K562 (cell line): ENCODE results near the gene HADHB. TPM values are rescaled to one million over a fixed set of nuclear protein-coding genes. Genes with fewer than 3 reads are reported as not detected.

Experiments used
- ATAC-seq: fragments of 200-7000 bp; cut with Tn5 transposase; 3 replicates; pipeline ENCODE4 v1.9.1; 2020; ENCODE audit warnings: moderate library complexity
- BruUV-seq: library from RNA; stranded (reverse); fragments of 400-500 nt; replicated peaks from 2 replicates; lab custom pipeline; 2021; lab: Mats Ljungman, UMichigan
- CTCF ChIA-PET: fragments of 300-600 bp; formaldehyde crosslinking; extraction: SDS; loops from one replicate; lab custom pipeline; 2021; ENCODE audit warnings: low intra/inter-chr PET ratio; lab: Yijun Ruan, JAX
- POLR2A ChIA-PET: fragments of 300-600, 350-650 bp; sonication (Branson Sonifier 250); formaldehyde crosslinking; extraction: SDS; loops from one replicate; lab custom pipeline; 2021; ENCODE audit warnings: antibody characterized with exemption, inconsistent platforms; lab: Yijun Ruan, JAX
- DNase-seq, 4 experiments: peaks; one replicate each; pipeline versions ENCODE4 v3.0.0 to v3.0.0-alpha.2; 2011 to 2018; ENCODE audit warnings: low spot score in 3 of 4, mixed read lengths in 3 of 4; ENCODE audit errors: extremely low read depth in 1 of 4
- FAIRE-seq: peaks from 2 replicates; lab custom pipeline; 2011; peaks lifted over from hg19 to GRCh38; lab: Jason Lieb, UNC
- H2AFZ ChIP-seq: 2 replicates; pipeline ENCODE4 v1.6.0; 2011; ENCODE audit warnings: low read depth, low read length, control low read depth, inconsistent platforms
- H3K27ac ChIP-seq: fragments of 200-600 bp; 3 replicates; pipeline ENCODE4 v1.8.0; 2011; ENCODE audit warnings: low read depth, mild to moderate bottlenecking, control low read depth, inconsistent platforms, low read length, moderate library complexity, mixed read lengths; ENCODE audit errors: extremely low read depth
- H3K27me3 ChIP-seq, 2 experiments: fragments of 300-600 bp in 1 of 2; 2 replicates in 1 of 2; 3 replicates in 1 of 2; pipeline versions ENCODE4 v1.6.0 to v1.8.0; 2011; ENCODE audit warnings: inconsistent platforms in 2 of 2, low read length in 2 of 2, mild to moderate bottlenecking in 1 of 2, mixed read lengths in 1 of 2, moderate library complexity in 1 of 2; ENCODE audit not compliant: control insufficient read depth in 2 of 2, insufficient read depth in 2 of 2
- H3K36me3 ChIP-seq: fragments of 300-600 bp; 3 replicates; pipeline ENCODE4 v1.8.0; 2011; ENCODE audit warnings: mild to moderate bottlenecking, low read length, inconsistent platforms; ENCODE audit not compliant: control insufficient read depth, insufficient read depth
- H3K4me1 ChIP-seq, 2 experiments: fragments of 200-600 bp in 1 of 2; replicated peaks in 1 of 2; 2 replicates in 1 of 2; 3 replicates in 1 of 2; pipeline versions ENCODE4 v1.5.1 to v1.8.0; 2011; ENCODE audit warnings: inconsistent platforms in 2 of 2, low read length in 2 of 2, mild to moderate bottlenecking in 1 of 2, mixed read lengths in 1 of 2, moderate library complexity in 1 of 2; ENCODE audit not compliant: control insufficient read depth in 2 of 2, insufficient read depth in 2 of 2
- H3K4me2 ChIP-seq: 2 replicates; pipeline ENCODE4 v1.6.1; 2011; ENCODE audit warnings: low read length, control low read depth, inconsistent platforms, mixed read lengths; ENCODE audit not compliant: insufficient read depth
- H3K4me3 ChIP-seq: fragments of 200-600 bp; sonication (generic), shearing (Covaris generic); 2 replicates; pipeline ENCODE4 v1.5.1; 2016; ENCODE audit warnings: control low read depth, inconsistent platforms
- H3K79me2 ChIP-seq: fragments of 200-600 bp; 3 replicates; pipeline ENCODE4 v1.8.0; 2011; ENCODE audit warnings: low read length, inconsistent platforms; ENCODE audit not compliant: control insufficient read depth, insufficient read depth
- H3K9ac ChIP-seq, 2 experiments: 2 replicates each; pipeline versions ENCODE4 v1.6.0 to v1.6.1; 2011; ENCODE audit warnings: low read depth in 2 of 2, low read length in 2 of 2, control low read depth in 1 of 2, inconsistent platforms in 1 of 2, mild to moderate bottlenecking in 1 of 2, mixed read lengths in 1 of 2; ENCODE audit not compliant: insufficient read depth in 1 of 2
- H3K9me1 ChIP-seq: one replicate; pipeline ENCODE4 v1.6.0; 2011; ENCODE audit warnings: inconsistent platforms, mild to moderate bottlenecking, low read length, moderate library complexity; ENCODE audit not compliant: control insufficient read depth, insufficient read depth
- H3K9me3 ChIP-seq: replicated peaks from 2 replicates; pipeline ENCODE4 v1.5.1; 2011; ENCODE audit warnings: low read depth, low read length, inconsistent platforms; ENCODE audit not compliant: control insufficient read depth, insufficient read depth
- H4K20me1 ChIP-seq: replicated peaks from 2 replicates; pipeline ENCODE4 v1.6.1; 2011; ENCODE audit warnings: low read length, inconsistent platforms, mixed read lengths; ENCODE audit not compliant: control insufficient read depth, insufficient read depth
- BCLAF1 ChIP-seq, 2 experiments: fragments of 450-650 bp in 1 of 2; IDR thresholded peaks; 2 replicates each; pipeline ENCODE4 v1.6.1; 2011 to 2017; ENCODE audit warnings: low read depth in 2 of 2, antibody characterized with exemption in 1 of 2, borderline replicate concordance in 1 of 2, low read length in 1 of 2, mild to moderate bottlenecking in 1 of 2, mixed read lengths in 1 of 2; ENCODE audit not compliant: control insufficient read depth in 1 of 2
- CHCHD3 ChIP-seq: fragments of 250-450 bp; sonication (Bioruptor Pico); IDR thresholded peaks from 2 replicates; pipeline ENCODE4 v2.1.2; 2022; ENCODE audit warnings: mild to moderate bottlenecking
- EHMT2 ChIP-seq: fragments of 450-650 bp; IDR thresholded peaks from 2 replicates; pipeline ENCODE4 v1.6.1; 2018; ENCODE audit warnings: antibody characterized with exemption
- MYBL2 ChIP-seq, 2 experiments: fragments of 450-650 bp in 1 of 2; sonication (generic) in 1 of 2; formaldehyde crosslinking in 1 of 2; IDR thresholded peaks; 2 replicates each; pipeline versions ENCODE4 v1.6.1 to v1.8.1; 2017 to 2022; ENCODE audit warnings: borderline replicate concordance in 1 of 2, inconsistent platforms in 1 of 2, low read depth in 1 of 2, mild to moderate bottlenecking in 1 of 2, missing genetic modification reagents in 1 of 2, moderate library complexity in 1 of 2
- NFE2L1 ChIP-seq: fragments of 450-650 bp; IDR thresholded peaks from 2 replicates; pipeline ENCODE4 v1.6.1; 2016; ENCODE audit warnings: missing genetic modification characterization, low read depth, mild to moderate bottlenecking, missing compliant biosample characterization, moderate library complexity, borderline replicate concordance
- NFXL1 ChIP-seq: fragments of 450-650 bp; formaldehyde crosslinking; IDR thresholded peaks from 2 replicates; pipeline ENCODE4 v1.4.0; 2021; ENCODE audit warnings: mild to moderate bottlenecking
- RBM14 ChIP-seq: fragments of 200-400 bp; formaldehyde crosslinking; IDR thresholded peaks from 2 replicates; pipeline ENCODE4 v1.6.1; 2018; ENCODE audit warnings: low read depth, mild to moderate bottlenecking, low read length, moderate library complexity, borderline replicate concordance; ENCODE audit not compliant: insufficient read depth
- SNIP1 ChIP-seq: fragments of 450-650 bp; IDR thresholded peaks from 2 replicates; pipeline ENCODE4 v1.7.1; 2017; ENCODE audit warnings: low read depth, mild to moderate bottlenecking
- XRCC3 ChIP-seq: fragments of 450-650 bp; IDR thresholded peaks from 2 replicates; pipeline ENCODE4 v1.6.1; 2017; ENCODE audit warnings: mild to moderate bottlenecking, moderate library complexity
- ZKSCAN8 ChIP-seq: fragments of 200-800 bp; sonication (Bioruptor generic); IDR thresholded peaks from 2 replicates; pipeline ENCODE4 v1.6.1; 2016; ENCODE audit warnings: missing genetic modification characterization, missing compliant biosample characterization
- ZNF253 ChIP-seq: fragments of 250-450 bp; sonication (Bioruptor Pico); conservative IDR thresholded peaks from 2 replicates; pipeline ENCODE4 v1.6.1; 2021; ENCODE audit warnings: mild to moderate bottlenecking
- ZNF398 ChIP-seq: fragments of 250-450 bp; sonication (Bioruptor Pico); IDR thresholded peaks from 2 replicates; pipeline ENCODE4 v1.8.0; 2021; ENCODE audit warnings: moderate library complexity, mild to moderate bottlenecking, inconsistent platforms
- WGBS: fragments of 100-300 bp; shearing (Covaris generic); methylation state at CpG from one replicate; pipeline ENCODE4 v1.1.6; 2016; ENCODE audit warnings: low coverage, mixed read lengths; ENCODE audit not compliant: insufficient coverage; ENCODE audit errors: missing lambda C conversion rate; 5-methylcytosine and 5-hydroxymethylcytosine counted together
- in situ Hi-C: fragments of 300-500 bp; cut with MboI; formaldehyde crosslinking; loops from 4 replicates; pipeline ENCODE4 v1.15.0; 2018; ENCODE audit warnings: inconsistent platforms, mixed read lengths
- intact Hi-C: fragments of 100-400 bp; cut with micrococcal nuclease; formaldehyde crosslinking; loops from 2 replicates; pipeline ENCODE4 v1.14.2; 2022
- polyA plus RNA-seq, 8 experiments: library from polyadenylated mRNA; depleted of rRNA in 4 of 8; stranded (reverse) in 5 of 8; unstranded in 3 of 8; fragments of >200 nt; fragmentation: Nextera tagmentation in 2 of 8; fragmentation: Illumina TruSeq in 1 of 8; extraction: Ambion mirVana in 2 of 8; extraction: Trizol in 1 of 8; gene quantifications; 2 replicates each; pipeline versions ENCODE4 v1.2.1 to v1.2.3, GENCODE V29; 2011 to 2014; ENCODE audit warnings: inconsistent platforms in 1 of 8, missing spikeins in 1 of 8
- total RNA-seq, 7 experiments: library from RNA; depleted of rRNA in 6 of 7; stranded (reverse); fragments of >200 nt in 6 of 7; fragmentation: Illumina TruSeq in 2 of 7; extraction: Trizol in 2 of 7; gene quantifications; 2 replicates each; pipeline versions ENCODE4 v1.2.1 to v1.2.3, GENCODE V29; 2011 to 2021; ENCODE audit warnings: low replicate concordance in 1 of 7
- TF ChIP-seq, protein P1 (sequence below): fragments of 250-450 bp; sonication (Bioruptor Pico); IDR thresholded peaks from 2 replicates; pipeline ENCODE4 v1.9.0; 2021; ENCODE audit warnings: mild to moderate bottlenecking
- TF ChIP-seq, protein P2 (sequence below): fragments of 250-450 bp; sonication (Bioruptor Pico); IDR thresholded peaks from 2 replicates; pipeline ENCODE4 v1.5.0; 2021; ENCODE audit warnings: mild to moderate bottlenecking, borderline replicate concordance

Gene HADHB
- total and polyA plus RNA-seq, 9 of the 15 experiments (the other 6 are each of a cell fraction or from before 2014, with no cell fraction given) = 67.3 to 199 (median 100) TPM

GRCh38 chr2:26279886-26280285 is 35.1 kb downstream of the HADHB start (continued):
- TF ChIP-seq, protein P1, sequence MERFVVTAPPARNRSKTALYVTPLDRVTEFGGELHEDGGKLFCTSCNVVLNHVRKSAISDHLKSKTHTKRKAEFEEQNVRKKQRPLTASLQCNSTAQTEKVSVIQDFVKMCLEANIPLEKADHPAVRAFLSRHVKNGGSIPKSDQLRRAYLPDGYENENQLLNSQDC = no peak
- no peak for TF ChIP-seq MYBL2 (IDR thresholded peaks at IDR 0.05; ENCODE audit: low read depth)
- TF ChIP-seq MYBL2 (CRISPR knock-in tag; IDR thresholded peaks at IDR 0.05; ENCODE audit: borderline replicate concordance) = no peak
- TF ChIP-seq ZNF253 (CRISPR knock-in tag) = no peak
- TF ChIP-seq CHCHD3 (CRISPR knock-in tag) = no peak
- TF ChIP-seq NFE2L1 = no peak
- TF ChIP-seq XRCC3 = no peak
- no peak for TF ChIP-seq EHMT2
- no peak for TF ChIP-seq ZKSCAN8

GRCh38 chr2:26281226-26281625 is 36.5 kb downstream of the HADHB start:
- Histone ChIP-seq H3K36me3 (peaks cover 80% of the 10 kb centered on the region), H3K4me2 (no peak overlapping the region), H3K4me1 (no peaks in the 10 kb centered on the region), H2AFZ (no peak overlapping the region), H3K9me1 (no peaks in the 10 kb centered on the region), H3K27me3 (no peaks in the 10 kb centered on the region), H3K79me2 (no peaks in the 10 kb centered on the region), H3K4me3 (no peak overlapping the region), H3K9me3 (no peaks in the 10 kb centered on the region), H3K27ac (no peak overlapping the region), H3K9ac (no peak overlapping the region), H4K20me1 (no peaks in the 10 kb centered on the region)
- WGBS = 60% methylated on average over 2 of the region's 2 CpGs
- ChIA-PET POLR2A (interaction anchor here (0.9 kb wide), 1 partner anchor 15 kb away, joined by 3 read pairs; no protein-coding TSS in a partner anchor), CTCF (no interaction called here)
- no peak for ATAC-seq
- in situ Hi-C loops = no loop called here
- no peak for FAIRE-seq
- DNase-seq = no peak
- intact Hi-C loops = no loop called here
- BruUV-seq = no TSS peak
- TF ChIP-seq RBM14 (no peak), ZNF398 (CRISPR knock-in tag) (no peak), BCLAF1 (IDR thresholded peaks at IDR 0.05; ENCODE audit: borderline replicate concordance in 1 of 2, control insufficient read depth in 1 of 2, low read depth in 2 of 2, low read length in 1 of 2) (no peak), SNIP1 (no peak), NFXL1 (CRISPR knock-in tag) (no peak)
- TF ChIP-seq, protein P2, sequence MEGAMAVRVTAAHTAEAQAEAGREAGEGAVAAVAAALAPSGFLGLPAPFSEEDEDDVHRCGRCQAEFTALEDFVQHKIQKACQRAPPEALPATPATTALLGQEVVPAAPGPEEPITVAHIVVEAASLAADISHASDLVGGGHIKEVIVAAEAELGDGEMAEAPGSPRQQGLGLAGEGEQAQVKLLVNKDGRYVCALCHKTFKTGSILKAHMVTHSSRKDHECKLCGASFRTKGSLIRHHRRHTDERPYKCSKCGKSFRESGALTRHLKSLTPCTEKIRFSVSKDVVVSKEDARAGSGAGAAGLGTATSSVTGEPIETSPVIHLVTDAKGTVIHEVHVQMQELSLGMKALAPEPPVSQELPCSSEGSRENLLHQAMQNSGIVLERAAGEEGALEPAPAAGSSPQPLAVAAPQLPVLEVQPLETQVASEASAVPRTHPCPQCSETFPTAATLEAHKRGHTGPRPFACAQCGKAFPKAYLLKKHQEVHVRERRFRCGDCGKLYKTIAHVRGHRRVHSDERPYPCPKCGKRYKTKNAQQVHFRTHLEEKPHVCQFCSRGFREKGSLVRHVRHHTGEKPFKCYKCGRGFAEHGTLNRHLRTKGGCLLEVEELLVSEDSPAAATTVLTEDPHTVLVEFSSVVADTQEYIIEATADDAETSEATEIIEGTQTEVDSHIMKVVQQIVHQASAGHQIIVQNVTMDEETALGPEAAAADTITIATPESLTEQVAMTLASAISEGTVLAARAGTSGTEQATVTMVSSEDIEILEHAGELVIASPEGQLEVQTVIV = no peak
